SU-DHL-6 (cell line): ENCODE measurements around the gene DPEP1.

Experiments used
- CTCF ChIP-seq: fragments of 200-600 bp; sonication (generic); IDR thresholded peaks from one replicate; pipeline ENCODE4 v1.5.1; 2017; ENCODE audit warnings: antibody characterized with exemption, mild to moderate bottlenecking, low read length, moderate library complexity; ENCODE audit not compliant: insufficient read depth, poor library complexity, severe bottlenecking
- EZH2phosphoT487 ChIP-seq: fragments of 200-600 bp; sonication (generic), shearing (Covaris generic); conservative IDR thresholded peaks from 2 replicates; pipeline ENCODE4 v1.6.1; 2018; ENCODE audit warnings: mild to moderate bottlenecking, antibody characterized with exemption, low read length, moderate library complexity, mixed read lengths

GRCh38 chr16:89581861-89582563 is 31.4 kb upstream of the DPEP1 start:
- TF ChIP-seq CTCF (no peak), EZH2phosphoT487 (no peak)
